SK-N-SH treated with all-trans-retinoic acid at 6 μM for 48 hours (cell line): ENCODE results near the gene CAST.

Source experiments
- ESRRG ChIP-seq: fragments of 250-450 bp; sonication (Bioruptor Pico); IDR thresholded peaks from 2 replicates; pipeline ENCODE4 v1.6.1; 2021; ENCODE audit warnings: mild to moderate bottlenecking
- GLIS3 ChIP-seq: fragments of 250-450 bp; sonication (Bioruptor Pico); IDR thresholded peaks from 2 replicates; pipeline ENCODE4 v1.5.0; 2020; ENCODE audit warnings: mild to moderate bottlenecking, moderate library complexity
- TCF4 ChIP-seq: fragments of 250-450 bp; sonication (Bioruptor Pico); IDR thresholded peaks from 2 replicates; pipeline ENCODE4 v1.8.0; 2021; ENCODE audit warnings: mild to moderate bottlenecking, moderate library complexity, borderline replicate concordance
- TOX ChIP-seq: fragments of 250-450 bp; sonication (Bioruptor Pico); IDR thresholded peaks from 2 replicates; pipeline ENCODE4 v1.8.0; 2021; ENCODE audit warnings: mild to moderate bottlenecking, moderate library complexity, borderline replicate concordance
- ZFP3 ChIP-seq: fragments of 250-450 bp; sonication (Bioruptor Pico); IDR thresholded peaks from 2 replicates; pipeline ENCODE4 v1.5.0; 2020; ENCODE audit warnings: mild to moderate bottlenecking, moderate library complexity
- ZFP30 ChIP-seq: fragments of 450-650 bp; formaldehyde crosslinking; IDR thresholded peaks from 2 replicates; pipeline ENCODE4 v1.5.0; 2022; ENCODE audit warnings: mild to moderate bottlenecking, moderate library complexity
- TF ChIP-seq, protein P1 (sequence below): fragments of 250-450 bp; sonication (Bioruptor Pico); IDR thresholded peaks from 2 replicates; pipeline ENCODE4 v1.8.0; 2020; ENCODE audit warnings: mild to moderate bottlenecking, moderate library complexity, borderline replicate concordance
- TF ChIP-seq, protein P2 (sequence below): fragments of 250-450 bp; sonication (Bioruptor Pico); IDR thresholded peaks from 2 replicates; pipeline ENCODE4 v1.8.0; 2021; ENCODE audit warnings: low read depth, mild to moderate bottlenecking, moderate library complexity, borderline replicate concordance
- TF ChIP-seq, protein P3 (sequence below): fragments of 250-450 bp; sonication (Bioruptor Pico); IDR thresholded peaks from 2 replicates; pipeline ENCODE4 v1.5.1; 2020; ENCODE audit warnings: low read depth, mild to moderate bottlenecking, moderate library complexity

DNA sequence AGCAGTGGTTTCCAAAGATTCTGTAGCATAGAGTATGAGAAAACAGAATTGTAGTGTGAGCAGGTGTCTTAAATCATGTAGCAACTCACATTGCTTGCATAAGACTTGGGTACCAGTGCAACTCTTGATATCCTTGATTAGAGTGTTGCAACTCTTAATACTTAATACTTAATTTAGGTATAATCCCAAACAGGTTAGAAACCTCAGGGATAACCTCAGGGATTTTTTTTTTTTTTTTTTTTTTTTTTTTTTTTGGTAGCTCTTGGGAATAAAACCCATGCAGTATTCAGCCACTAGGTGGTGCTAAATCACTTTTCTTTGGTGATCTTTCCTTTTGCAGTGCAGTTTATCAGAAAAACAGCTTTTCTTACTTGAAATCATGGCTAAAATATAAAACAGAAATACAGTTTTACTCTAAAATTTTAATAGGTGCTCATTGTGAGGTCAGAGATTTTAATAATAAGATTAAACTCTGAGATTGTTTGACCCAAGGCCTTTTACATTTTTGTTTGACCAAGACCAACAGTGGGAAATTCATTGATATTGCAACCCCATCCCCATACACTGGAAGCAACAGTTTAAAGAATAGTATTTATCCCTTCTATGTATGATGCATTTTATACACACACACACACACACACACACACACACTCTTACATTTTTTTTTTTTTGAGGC is 90.3 kb downstream of the CAST start:
- TF ChIP-seq, protein P1, sequence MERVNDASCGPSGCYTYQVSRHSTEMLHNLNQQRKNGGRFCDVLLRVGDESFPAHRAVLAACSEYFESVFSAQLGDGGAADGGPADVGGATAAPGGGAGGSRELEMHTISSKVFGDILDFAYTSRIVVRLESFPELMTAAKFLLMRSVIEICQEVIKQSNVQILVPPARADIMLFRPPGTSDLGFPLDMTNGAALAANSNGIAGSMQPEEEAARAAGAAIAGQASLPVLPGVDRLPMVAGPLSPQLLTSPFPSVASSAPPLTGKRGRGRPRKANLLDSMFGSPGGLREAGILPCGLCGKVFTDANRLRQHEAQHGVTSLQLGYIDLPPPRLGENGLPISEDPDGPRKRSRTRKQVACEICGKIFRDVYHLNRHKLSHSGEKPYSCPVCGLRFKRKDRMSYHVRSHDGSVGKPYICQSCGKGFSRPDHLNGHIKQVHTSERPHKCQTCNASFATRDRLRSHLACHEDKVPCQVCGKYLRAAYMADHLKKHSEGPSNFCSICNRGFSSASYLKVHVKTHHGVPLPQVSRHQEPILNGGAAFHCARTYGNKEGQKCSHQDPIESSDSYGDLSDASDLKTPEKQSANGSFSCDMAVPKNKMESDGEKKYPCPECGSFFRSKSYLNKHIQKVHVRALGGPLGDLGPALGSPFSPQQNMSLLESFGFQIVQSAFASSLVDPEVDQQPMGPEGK (CRISPR knock-in tag) = no peak
- TF ChIP-seq GLIS3 (CRISPR knock-in tag) = no peak
- no peak for TF ChIP-seq ZFP30
- TF ChIP-seq, protein P2, sequence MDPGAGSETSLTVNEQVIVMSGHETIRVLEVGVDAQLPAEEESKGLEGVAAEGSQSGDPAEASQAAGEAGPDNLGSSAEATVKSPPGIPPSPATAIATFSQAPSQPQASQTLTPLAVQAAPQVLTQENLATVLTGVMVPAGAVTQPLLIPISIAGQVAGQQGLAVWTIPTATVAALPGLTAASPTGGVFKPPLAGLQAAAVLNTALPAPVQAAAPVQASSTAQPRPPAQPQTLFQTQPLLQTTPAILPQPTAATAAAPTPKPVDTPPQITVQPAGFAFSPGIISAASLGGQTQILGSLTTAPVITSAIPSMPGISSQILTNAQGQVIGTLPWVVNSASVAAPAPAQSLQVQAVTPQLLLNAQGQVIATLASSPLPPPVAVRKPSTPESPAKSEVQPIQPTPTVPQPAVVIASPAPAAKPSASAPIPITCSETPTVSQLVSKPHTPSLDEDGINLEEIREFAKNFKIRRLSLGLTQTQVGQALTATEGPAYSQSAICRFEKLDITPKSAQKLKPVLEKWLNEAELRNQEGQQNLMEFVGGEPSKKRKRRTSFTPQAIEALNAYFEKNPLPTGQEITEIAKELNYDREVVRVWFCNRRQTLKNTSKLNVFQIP = no peak
- no peak for TF ChIP-seq ZFP3 (CRISPR knock-in tag)
- no peak for TF ChIP-seq TCF4 (CRISPR knock-in tag)
- TF ChIP-seq, protein P3, sequence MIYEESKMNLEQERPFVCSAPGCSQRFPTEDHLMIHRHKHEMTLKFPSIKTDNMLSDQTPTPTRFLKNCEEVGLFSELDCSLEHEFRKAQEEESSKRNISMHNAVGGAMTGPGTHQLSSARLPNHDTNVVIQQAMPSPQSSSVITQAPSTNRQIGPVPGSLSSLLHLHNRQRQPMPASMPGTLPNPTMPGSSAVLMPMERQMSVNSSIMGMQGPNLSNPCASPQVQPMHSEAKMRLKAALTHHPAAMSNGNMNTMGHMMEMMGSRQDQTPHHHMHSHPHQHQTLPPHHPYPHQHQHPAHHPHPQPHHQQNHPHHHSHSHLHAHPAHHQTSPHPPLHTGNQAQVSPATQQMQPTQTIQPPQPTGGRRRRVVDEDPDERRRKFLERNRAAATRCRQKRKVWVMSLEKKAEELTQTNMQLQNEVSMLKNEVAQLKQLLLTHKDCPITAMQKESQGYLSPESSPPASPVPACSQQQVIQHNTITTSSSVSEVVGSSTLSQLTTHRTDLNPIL (CRISPR knock-in tag) = no peak
- no peak for TF ChIP-seq ESRRG (CRISPR knock-in tag)
- no peak for TF ChIP-seq TOX (CRISPR knock-in tag)
